OCI-LY3 (cell line): ENCODE results near the gene FAM78B.

Experiments used
- EZH2phosphoT487 ChIP-seq: fragments of 200-600 bp; shearing (Covaris generic); IDR thresholded peaks from 2 replicates; pipeline ENCODE4 v1.6.1; 2018; ENCODE audit warnings: antibody characterized with exemption, mixed run types, low read depth
- TF ChIP-seq, protein P1 (sequence below): fragments of 200-600, 300-600 bp; sonication (generic); IDR thresholded peaks from 2 replicates; pipeline ENCODE4 v1.5.1; 2014; ENCODE audit warnings: antibody characterized with exemption, low read length, low read depth

DNA sequence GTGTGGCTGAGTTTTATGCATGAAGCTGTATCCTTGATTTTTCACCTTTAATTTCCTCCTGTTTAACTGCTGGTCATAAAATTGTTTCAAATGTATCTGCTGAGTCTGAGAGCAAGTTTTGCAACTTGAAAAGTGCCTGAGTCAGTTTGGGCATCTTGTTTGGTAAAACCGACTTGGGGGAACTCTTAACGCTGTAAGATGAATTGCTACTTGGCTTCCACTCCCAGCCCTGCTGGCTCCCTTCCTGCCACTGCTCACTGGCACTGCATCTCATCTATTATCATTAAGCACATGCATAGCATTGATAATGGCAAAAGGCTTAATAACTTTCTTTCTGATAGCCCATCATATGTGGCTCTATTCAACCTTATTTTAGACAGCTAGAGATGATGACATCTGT lies 35.7 kb upstream of the FAM78B start:
- TF ChIP-seq, protein P1, sequence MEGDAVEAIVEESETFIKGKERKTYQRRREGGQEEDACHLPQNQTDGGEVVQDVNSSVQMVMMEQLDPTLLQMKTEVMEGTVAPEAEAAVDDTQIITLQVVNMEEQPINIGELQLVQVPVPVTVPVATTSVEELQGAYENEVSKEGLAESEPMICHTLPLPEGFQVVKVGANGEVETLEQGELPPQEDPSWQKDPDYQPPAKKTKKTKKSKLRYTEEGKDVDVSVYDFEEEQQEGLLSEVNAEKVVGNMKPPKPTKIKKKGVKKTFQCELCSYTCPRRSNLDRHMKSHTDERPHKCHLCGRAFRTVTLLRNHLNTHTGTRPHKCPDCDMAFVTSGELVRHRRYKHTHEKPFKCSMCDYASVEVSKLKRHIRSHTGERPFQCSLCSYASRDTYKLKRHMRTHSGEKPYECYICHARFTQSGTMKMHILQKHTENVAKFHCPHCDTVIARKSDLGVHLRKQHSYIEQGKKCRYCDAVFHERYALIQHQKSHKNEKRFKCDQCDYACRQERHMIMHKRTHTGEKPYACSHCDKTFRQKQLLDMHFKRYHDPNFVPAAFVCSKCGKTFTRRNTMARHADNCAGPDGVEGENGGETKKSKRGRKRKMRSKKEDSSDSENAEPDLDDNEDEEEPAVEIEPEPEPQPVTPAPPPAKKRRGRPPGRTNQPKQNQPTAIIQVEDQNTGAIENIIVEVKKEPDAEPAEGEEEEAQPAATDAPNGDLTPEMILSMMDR: no peak
- no peak for TF ChIP-seq EZH2phosphoT487
